WTC11 (cell line): Measurements from ENCODE around the gene CFAP251.

Experiments used
- AR ChIP-seq: fragments of 250-450 bp; sonication (Bioruptor Pico); IDR thresholded peaks from 2 replicates; pipeline ENCODE4 v1.9.0; 2021; ENCODE audit warnings: mild to moderate bottlenecking
- ATF3 ChIP-seq: sonication (generic); formaldehyde crosslinking; conservative IDR thresholded peaks from 2 replicates; pipeline ENCODE4 v1.8.1; 2022; ENCODE audit warnings: mild to moderate bottlenecking, missing genetic modification reagents
- CREM ChIP-seq: sonication (generic); formaldehyde crosslinking; IDR thresholded peaks from 2 replicates; pipeline ENCODE4 v1.8.1; 2022; ENCODE audit warnings: mild to moderate bottlenecking, missing genetic modification reagents, moderate library complexity
- CTCF ChIP-seq: fragments of 200-600 bp; IDR thresholded peaks from 2 replicates; pipeline ENCODE4 v1.8.0; 2022; ENCODE audit warnings: antibody characterized with exemption
- ELF4 ChIP-seq: sonication (generic); formaldehyde crosslinking; IDR thresholded peaks from 2 replicates; pipeline ENCODE4 v1.8.1; 2022; ENCODE audit warnings: low read depth, mild to moderate bottlenecking, moderate library complexity, missing genetic modification reagents
- FOXP1 ChIP-seq: sonication (generic); formaldehyde crosslinking; IDR thresholded peaks from 2 replicates; pipeline ENCODE4 v1.8.0; 2022; ENCODE audit warnings: missing genetic modification reagents, mild to moderate bottlenecking, moderate library complexity, borderline replicate concordance
- GABPB1 ChIP-seq: sonication (generic); formaldehyde crosslinking; IDR thresholded peaks from 2 replicates; pipeline ENCODE4 v1.8.1; 2023; ENCODE audit warnings: mild to moderate bottlenecking, missing genetic modification reagents
- KAT7 ChIP-seq: sonication (generic); formaldehyde crosslinking; IDR thresholded peaks from 2 replicates; pipeline ENCODE4 v1.8.1; 2023; ENCODE audit warnings: missing genetic modification reagents, mild to moderate bottlenecking, borderline replicate concordance
- SMAD3 ChIP-seq: sonication (generic); formaldehyde crosslinking; IDR thresholded peaks from 2 replicates; pipeline ENCODE4 v1.8.0; 2022; ENCODE audit warnings: missing genetic modification reagents, mild to moderate bottlenecking, borderline replicate concordance
- SP1 ChIP-seq: sonication (generic); formaldehyde crosslinking; conservative IDR thresholded peaks from 2 replicates; pipeline ENCODE4 v1.8.1; 2022; ENCODE audit warnings: missing genetic modification reagents
- TEAD4 ChIP-seq: sonication (generic); formaldehyde crosslinking; IDR thresholded peaks from 2 replicates; pipeline ENCODE4 v1.8.0; 2022; ENCODE audit warnings: mild to moderate bottlenecking, missing genetic modification reagents
- TF ChIP-seq, protein P1 (sequence below): fragments of 250-450 bp; sonication (Bioruptor Pico); IDR thresholded peaks from 2 replicates; pipeline ENCODE4 v2.1.2; 2022; ENCODE audit warnings: mild to moderate bottlenecking, moderate library complexity
- TF ChIP-seq, protein P2 (sequence below): sonication (generic); formaldehyde crosslinking; IDR thresholded peaks from 2 replicates; pipeline ENCODE4 v1.8.0; 2023; ENCODE audit warnings: missing genetic modification reagents

DNA sequence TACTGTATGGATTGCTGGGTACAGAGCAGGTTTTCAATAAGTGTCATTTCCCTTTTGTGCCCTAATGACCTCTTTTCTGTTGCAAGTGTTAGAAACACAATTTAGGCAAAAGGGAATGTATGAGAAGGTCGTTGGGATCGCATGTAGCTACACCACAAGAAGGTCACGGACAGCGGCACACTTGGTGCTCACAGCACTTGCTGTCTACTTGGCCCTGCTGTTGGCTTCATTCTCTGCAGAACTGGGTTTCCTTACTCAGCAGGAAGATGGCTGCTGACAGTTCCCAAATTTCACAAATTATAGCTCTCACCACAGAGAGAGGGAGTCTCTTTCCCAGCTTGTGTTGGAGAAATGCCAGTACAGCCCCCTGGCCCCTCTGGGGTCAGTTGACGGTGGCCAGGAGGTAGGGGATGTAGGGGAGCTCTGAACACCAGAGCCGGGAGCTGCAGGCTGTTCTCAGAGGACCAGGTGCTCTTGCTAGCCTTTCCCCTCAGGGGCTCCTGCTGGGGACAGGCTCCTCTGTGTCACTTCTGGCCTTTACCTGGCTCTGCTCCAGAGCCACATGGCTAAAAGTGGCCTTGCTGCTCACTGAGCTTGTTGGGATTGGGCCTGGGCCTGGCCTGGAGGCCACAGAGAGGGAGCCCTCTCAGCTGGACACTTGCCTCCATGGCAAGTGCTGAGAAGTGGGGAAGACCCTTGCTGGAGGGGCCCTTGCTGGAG is 52.3 kb downstream of the CFAP251 start:
- TF ChIP-seq CTCF: no peak
- TF ChIP-seq TEAD4 (CRISPR knock-in tag): no peak
- TF ChIP-seq AR (CRISPR knock-in tag): no peak
- no peak for TF ChIP-seq KAT7 (CRISPR knock-in tag)
- no peak for TF ChIP-seq CREM (CRISPR knock-in tag)
- TF ChIP-seq ELF4: no peak
- TF ChIP-seq, protein P1, sequence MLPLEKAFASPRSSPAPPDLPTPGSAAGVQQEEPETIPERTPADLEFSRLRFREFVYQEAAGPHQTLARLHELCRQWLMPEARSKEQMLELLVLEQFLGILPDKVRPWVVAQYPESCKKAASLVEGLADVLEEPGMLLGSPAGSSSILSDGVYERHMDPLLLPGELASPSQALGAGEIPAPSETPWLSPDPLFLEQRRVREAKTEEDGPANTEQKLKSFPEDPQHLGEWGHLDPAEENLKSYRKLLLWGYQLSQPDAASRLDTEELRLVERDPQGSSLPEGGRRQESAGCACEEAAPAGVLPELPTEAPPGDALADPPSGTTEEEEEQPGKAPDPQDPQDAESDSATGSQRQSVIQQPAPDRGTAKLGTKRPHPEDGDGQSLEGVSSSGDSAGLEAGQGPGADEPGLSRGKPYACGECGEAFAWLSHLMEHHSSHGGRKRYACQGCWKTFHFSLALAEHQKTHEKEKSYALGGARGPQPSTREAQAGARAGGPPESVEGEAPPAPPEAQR (CRISPR knock-in tag): no peak
- no peak for TF ChIP-seq ATF3 (CRISPR knock-in tag)
- TF ChIP-seq SP1 (CRISPR knock-in tag): no peak
- TF ChIP-seq GABPB1 (CRISPR knock-in tag): no peak
- no peak for TF ChIP-seq FOXP1 (CRISPR knock-in tag)
- no peak for TF ChIP-seq SMAD3 (CRISPR knock-in tag)
- TF ChIP-seq, protein P2, sequence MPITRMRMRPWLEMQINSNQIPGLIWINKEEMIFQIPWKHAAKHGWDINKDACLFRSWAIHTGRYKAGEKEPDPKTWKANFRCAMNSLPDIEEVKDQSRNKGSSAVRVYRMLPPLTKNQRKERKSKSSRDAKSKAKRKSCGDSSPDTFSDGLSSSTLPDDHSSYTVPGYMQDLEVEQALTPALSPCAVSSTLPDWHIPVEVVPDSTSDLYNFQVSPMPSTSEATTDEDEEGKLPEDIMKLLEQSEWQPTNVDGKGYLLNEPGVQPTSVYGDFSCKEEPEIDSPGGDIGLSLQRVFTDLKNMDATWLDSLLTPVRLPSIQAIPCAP (CRISPR knock-in tag): no peak
